Measurements from ENCODE around the gene CCBE1. TPM values are rescaled to one million over a fixed set of nuclear protein-coding genes. Genes with fewer than 3 reads are reported as not detected.
A peak's percentile ranks its signal among the peaks of the same experiment; 100 is the strongest.

Gene CCBE1
- polyA plus RNA-seq, 2 of the 4 experiments (the other 2 are of a cell fraction), result 3.0 to 9.9 TPM

GRCh38 chr18:59627414-59627813, 69.8 kb downstream of the CCBE1 start:
- no peak for TF ChIP-seq HOXB5 (CRISPR knock-in tag; IDR thresholded peaks at IDR 0.05)
- no peak for TF ChIP-seq KDM5A (IDR thresholded peaks at IDR 0.05)
- no peak for TF ChIP-seq JUNB (IDR thresholded peaks at IDR 0.05)
- TF ChIP-seq HOXB13 (CRISPR knock-in tag; IDR thresholded peaks at IDR 0.05; ENCODE audit: low read depth), result no peak
- no peak for TF ChIP-seq GATA3 (IDR thresholded peaks at IDR 0.05; ENCODE audit: borderline replicate concordance)
- no peak for TF ChIP-seq EHF (CRISPR knock-in tag; IDR thresholded peaks at IDR 0.05)
- TF ChIP-seq NFE2L2 (conservative IDR thresholded peaks at IDR 0.05; ENCODE audit: low read length), result no peak
- TF ChIP-seq HES2 (IDR thresholded peaks at IDR 0.05), result no peak
- no peak for TF ChIP-seq RAD21 (conservative IDR thresholded peaks at IDR 0.05 in 1 of 2, IDR thresholded peaks at IDR 0.05 in 1 of 2)
- TF ChIP-seq MAZ (IDR thresholded peaks at IDR 0.05; ENCODE audit: borderline replicate concordance, low read depth, low read length), result no peak
- no peak for TF ChIP-seq CBX2 (IDR thresholded peaks at IDR 0.05; ENCODE audit: borderline replicate concordance, low read depth)
- no peak for TF ChIP-seq FOXS1 (CRISPR knock-in tag; IDR thresholded peaks at IDR 0.05)
- TF ChIP-seq ELK1 (IDR thresholded peaks at IDR 0.05; ENCODE audit: low read depth, low read length), result no peak
- FAIRE-seq, result no peak
- no peak overlapping the region for H3K27ac ChIP-seq
- H3K4me3 ChIP-seq, result no peak overlapping the region
- no peak for DNase-seq (ENCODE audit: low read depth in 1 of 2, low spot score in 1 of 2)
- ChIA-PET POLR2A (no interaction called here), CTCF (interaction anchor here (1.0 kb wide), 2 partner anchors 167 to 210 kb away, joined by 3 read pairs; no protein-coding TSS in a partner anchor)
- 80% methylated on average over 5 of the region's 5 CpGs for WGBS (ENCODE audit: missing lambda C conversion rate)
- 0 out of 3 replicates have a peak, but pooled peaks cover 2% of the 10 kb centered on the region for H3K4me1 ChIP-seq
- no peak overlapping the region for H3K4me2 ChIP-seq
- ATAC-seq, result no peak
- no peaks in the 10 kb centered on the region for H3K9me3 ChIP-seq

- TF ChIP-seq CHD4 (IDR thresholded peaks at IDR 0.05; ENCODE audit: borderline replicate concordance), result no peak
- no peak for TF ChIP-seq E2F6 (IDR thresholded peaks at IDR 0.05; ENCODE audit: borderline replicate concordance, low read depth)
- TF ChIP-seq ESRRA (IDR thresholded peaks at IDR 0.05; ENCODE audit: borderline replicate concordance, low read length), result no peak
- no peak for TF ChIP-seq SREBF2 (IDR thresholded peaks at IDR 0.05)
- no peak for TF ChIP-seq EHF (CRISPR knock-in tag; IDR thresholded peaks at IDR 0.05)
- DNase-seq (ENCODE audit: low read depth in 1 of 2, low spot score in 1 of 2) (no peak), FAIRE-seq (no peak), ATAC-seq (no peak)
- CTCF ChIA-PET, result interaction anchor here (1.3 to 2.0 kb wide), 3 partner anchors 8 to 199 kb away, joined by 3 to 7 read pairs (median 3); no protein-coding TSS in a partner anchor
- 55% methylated on average over 2 of the region's 2 CpGs for WGBS (ENCODE audit: missing lambda C conversion rate)
- POLR2A ChIA-PET, result no interaction called here
- no peak overlapping the region for H3K4me3 ChIP-seq
- H3K9me3 ChIP-seq, result no peaks in the 10 kb centered on the region
- no peak overlapping the region for H3K4me2 ChIP-seq
- 0 out of 3 replicates have a peak, but pooled peaks cover 2% of the 10 kb centered on the region for H3K4me1 ChIP-seq
- no peak overlapping the region for H3K27ac ChIP-seq
These were observed 72.9 kb downstream of the CCBE1 start for GRCh38 chr18:59624369-59624765.

- TF ChIP-seq HOXA7 (CRISPR knock-in tag; IDR thresholded peaks at IDR 0.05), result no peak
- TF ChIP-seq REST (IDR thresholded peaks at IDR 0.05), result no peak
- TF ChIP-seq HES2 (IDR thresholded peaks at IDR 0.05), result no peak
- TF ChIP-seq POLR2AphosphoS2 (conservative IDR thresholded peaks at IDR 0.05; ENCODE audit: low read length), result no peak
- no peak for TF ChIP-seq GATA3 (IDR thresholded peaks at IDR 0.05; ENCODE audit: borderline replicate concordance)
- no peak for TF ChIP-seq TP53 (CRISPR knock-in tag; IDR thresholded peaks at IDR 0.05)
- no peak for TF ChIP-seq ZFP36 (IDR thresholded peaks at IDR 0.05; ENCODE audit: borderline replicate concordance, partially characterized antibody)
- no peak for TF ChIP-seq FOSB (CRISPR knock-in tag; IDR thresholded peaks at IDR 0.05)
- 0 out of 3 replicates have a peak overlapping the region, but pooled peaks have one; percentile 12 for H3K4me2 ChIP-seq
- DNase-seq (ENCODE audit: low read depth in 1 of 2, low spot score in 1 of 2) (no peak), ATAC-seq (no peak), FAIRE-seq (no peak)
- 40% methylated on average over 10 of the region's 10 CpGs for WGBS (ENCODE audit: missing lambda C conversion rate)
- CTCF ChIA-PET, result interaction anchor here (0.6 to 2.0 kb wide), 3 partner anchors 8 to 164 kb away, joined by 3 to 7 read pairs (median 3); no protein-coding TSS in a partner anchor
- H3K4me1 ChIP-seq, result 0 out of 3 replicates have a peak, but pooled peaks cover 2% of the 10 kb centered on the region
- no peak overlapping the region for H3K27ac ChIP-seq
- no peaks in the 10 kb centered on the region for H3K9me3 ChIP-seq
- H3K4me3 ChIP-seq, result no peak overlapping the region
- POLR2A ChIA-PET, result no interaction called here
These were observed 73.5 kb downstream of the CCBE1 start for GRCh38 chr18:59623456-59624368.
